GM12891 (cell line): ENCODE results near the gene PRMT5.

ENCODE experiments used
- PAX5 ChIP-seq: IDR thresholded peaks from 2 replicates; pipeline ENCODE4 v1.6.1; 2011; ENCODE audit warnings: low read length, moderate library complexity, mild to moderate bottlenecking; ENCODE audit not compliant: insufficient read depth, severe bottlenecking
- POLR2A ChIP-seq: IDR thresholded peaks from 2 replicates; pipeline ENCODE4 v1.6.1; 2011; ENCODE audit warnings: low read depth, low read length, control low read depth
- POLR2AphosphoS5 ChIP-seq: IDR thresholded peaks from 2 replicates; pipeline ENCODE4 v1.6.1; 2011; ENCODE audit warnings: low read depth, low read length, control low read depth
- TAF1 ChIP-seq: IDR thresholded peaks from 2 replicates; pipeline ENCODE4 v1.6.1; 2011; ENCODE audit warnings: low read depth, low read length, control low read depth

DNA sequence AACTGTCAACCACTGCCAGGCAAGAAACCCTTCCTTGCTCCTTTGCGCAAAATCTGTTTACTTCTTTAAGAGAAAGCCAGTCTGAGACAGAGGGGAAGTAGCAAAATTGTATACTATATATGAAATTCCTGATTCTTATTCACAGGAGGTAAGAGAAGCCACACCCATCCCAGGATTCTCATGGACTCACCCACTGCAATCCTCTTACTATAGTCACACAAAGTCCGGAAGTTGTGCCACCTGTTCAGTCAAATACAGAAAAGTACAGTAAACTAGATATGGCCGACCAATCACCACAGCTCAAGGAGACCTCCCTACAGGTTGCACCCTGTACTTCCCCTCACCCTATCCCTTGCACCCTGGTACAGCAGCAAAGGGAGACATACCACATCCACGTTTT lies 2.9 kb downstream of the PRMT5 start:
- no peak for TF ChIP-seq POLR2AphosphoS5
- no peak for TF ChIP-seq TAF1
- no peak for TF ChIP-seq POLR2A
- TF ChIP-seq PAX5 = no peak
